ENCODE data around the gene LAMTOR5. TPM values are rescaled to one million over a fixed set of nuclear protein-coding genes. Genes with fewer than 3 reads are reported as not detected.

Gene LAMTOR5
- total and polyA plus RNA-seq, 2 of the 13 experiments (the other 11 are each of a cell fraction or from before 2014, with no cell fraction given), result 96.7 to 400 TPM

- TF ChIP-seq ZBTB40 (IDR thresholded peaks at IDR 0.05) (no peak), ZBTB40 (CRISPR knock-in tag; IDR thresholded peaks at IDR 0.05) (peak; percentile 94), SOX13 (IDR thresholded peaks at IDR 0.05) (peak; percentile 55; the same call in 1 of the 2 replicates), SOX13 (CRISPR knock-in tag; conservative IDR thresholded peaks at IDR 0.05 in 1 of 2, IDR thresholded peaks at IDR 0.05 in 1 of 2) (peak in 1 of 2 experiments; percentile 66; a peak in 2 of 4 replicates), ZMYM4 (CRISPR knock-in tag; IDR thresholded peaks at IDR 0.05) (peak; percentile 98), ZNF607 (CRISPR knock-in tag; IDR thresholded peaks at IDR 0.05; ENCODE audit: borderline replicate concordance) (peak; percentile 86; the same call in 1 of the 2 replicates), ZNF598 (CRISPR knock-in tag; IDR thresholded peaks at IDR 0.05; ENCODE audit: borderline replicate concordance) (no peak), ZNF501 (CRISPR knock-in tag; IDR thresholded peaks at IDR 0.05) (peak; percentile 98), MAFG (CRISPR knock-in tag; IDR thresholded peaks at IDR 0.05) (no peak), SMC3 (IDR thresholded peaks at IDR 0.05; ENCODE audit: low read length) (no peak), GABPA (IDR thresholded peaks at IDR 0.05; ENCODE audit: low read depth, low read length) (peak; percentile 78), GABPA (CRISPR knock-in tag; IDR thresholded peaks at IDR 0.05; ENCODE audit: low read depth) (peak; percentile 93), HOXA7 (CRISPR knock-in tag; IDR thresholded peaks at IDR 0.05) (no peak), NFRKB (IDR thresholded peaks at IDR 0.05) (no peak), BORCS8-MEF2B (CRISPR knock-in tag; IDR thresholded peaks at IDR 0.05) (peak; percentile 95), JUND (CRISPR knock-in tag; IDR thresholded peaks at IDR 0.05) (peak; percentile 76; the same call in 1 of the 2 replicates), ZFAT (CRISPR knock-in tag; conservative IDR thresholded peaks at IDR 0.05) (no peak; the same call in 1 of the 2 replicates), ZBTB7A (CRISPR knock-in tag; IDR thresholded peaks at IDR 0.05) (peak; percentile 97), IKZF1 (IDR thresholded peaks at IDR 0.05) (no peak), SOX6 (IDR thresholded peaks at IDR 0.05) (no peak), SOX6 (CRISPR knock-in tag; IDR thresholded peaks at IDR 0.05) (peak; percentile 47; the same call in 1 of the 2 replicates), CCDC6 (CRISPR knock-in tag; IDR thresholded peaks at IDR 0.05) (peak; percentile 95), ADNP (CRISPR knock-in tag; IDR thresholded peaks at IDR 0.05) (no peak)
These were observed at the start of gene LAMTOR5 (continued) for GRCh38 chr1:110407260-110408210.

Data from HepG2 (cell line).